Mammary epithelial cell (primary cell): Measurements from ENCODE around the gene MED29.

Source experiments
- EZH2 ChIP-seq: IDR thresholded peaks from 2 replicates; pipeline ENCODE4 v1.6.1; 2012; ENCODE audit warnings: low read length, inconsistent platforms, borderline replicate concordance
- TF ChIP-seq, protein P1 (sequence below), 2 donors: IDR thresholded peaks in 1 of 2; conservative IDR thresholded peaks in 1 of 2; 2 replicates each; pipeline ENCODE4 v1.5.1; 2011 to 2012; ENCODE audit warnings: inconsistent platforms in 2 of 2, low read length in 2 of 2, mild to moderate bottlenecking in 2 of 2, control low read depth in 1 of 2, low read depth in 1 of 2; ENCODE audit not compliant: insufficient read depth in 1 of 2; ENCODE audit errors: extremely low read depth in 1 of 2

DNA sequence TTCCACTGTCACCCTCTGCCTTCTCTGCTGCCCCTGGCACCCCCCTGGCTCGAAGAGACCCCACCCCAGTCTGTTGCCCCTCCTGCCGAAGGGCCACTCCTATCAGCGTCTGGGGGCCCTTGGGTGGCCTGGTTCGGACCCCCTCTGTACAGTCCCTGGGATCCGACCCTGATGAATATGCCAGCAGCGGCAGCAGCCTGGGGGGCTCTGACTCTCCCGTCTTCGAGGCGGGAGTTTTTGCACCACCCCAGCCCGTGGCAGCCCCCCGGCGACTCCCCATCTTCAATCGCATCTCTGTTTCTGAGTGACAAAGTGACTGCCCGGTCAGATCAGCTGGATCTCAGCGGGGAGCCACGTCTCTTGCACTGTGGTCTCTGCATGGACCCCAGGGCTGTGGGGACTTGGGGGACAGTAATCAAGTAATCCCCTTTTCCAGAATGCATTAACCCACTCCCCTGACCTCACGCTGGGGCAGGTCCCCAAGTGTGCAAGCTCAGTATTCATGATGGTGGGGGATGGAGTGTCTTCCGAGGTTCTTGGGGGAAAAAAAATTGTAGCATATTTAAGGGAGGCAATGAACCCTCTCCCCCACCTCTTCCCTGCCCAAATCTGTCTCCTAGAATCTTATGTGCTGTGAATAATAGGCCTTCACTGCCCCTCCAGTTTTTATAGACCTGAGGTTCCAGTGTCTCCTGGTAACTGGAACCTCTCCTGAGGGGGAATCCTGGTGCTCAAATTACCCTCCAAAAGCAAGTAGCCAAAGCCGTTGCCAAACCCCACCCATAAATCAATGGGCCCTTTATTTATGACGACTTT is 17.4 kb downstream of the MED29 start:
- TF ChIP-seq EZH2 = no peak
- TF ChIP-seq, protein P1, sequence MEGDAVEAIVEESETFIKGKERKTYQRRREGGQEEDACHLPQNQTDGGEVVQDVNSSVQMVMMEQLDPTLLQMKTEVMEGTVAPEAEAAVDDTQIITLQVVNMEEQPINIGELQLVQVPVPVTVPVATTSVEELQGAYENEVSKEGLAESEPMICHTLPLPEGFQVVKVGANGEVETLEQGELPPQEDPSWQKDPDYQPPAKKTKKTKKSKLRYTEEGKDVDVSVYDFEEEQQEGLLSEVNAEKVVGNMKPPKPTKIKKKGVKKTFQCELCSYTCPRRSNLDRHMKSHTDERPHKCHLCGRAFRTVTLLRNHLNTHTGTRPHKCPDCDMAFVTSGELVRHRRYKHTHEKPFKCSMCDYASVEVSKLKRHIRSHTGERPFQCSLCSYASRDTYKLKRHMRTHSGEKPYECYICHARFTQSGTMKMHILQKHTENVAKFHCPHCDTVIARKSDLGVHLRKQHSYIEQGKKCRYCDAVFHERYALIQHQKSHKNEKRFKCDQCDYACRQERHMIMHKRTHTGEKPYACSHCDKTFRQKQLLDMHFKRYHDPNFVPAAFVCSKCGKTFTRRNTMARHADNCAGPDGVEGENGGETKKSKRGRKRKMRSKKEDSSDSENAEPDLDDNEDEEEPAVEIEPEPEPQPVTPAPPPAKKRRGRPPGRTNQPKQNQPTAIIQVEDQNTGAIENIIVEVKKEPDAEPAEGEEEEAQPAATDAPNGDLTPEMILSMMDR (conservative IDR thresholded peaks at IDR 0.05 in 1 of 2, IDR thresholded peaks at IDR 0.05 in 1 of 2; ENCODE audit: extremely low read depth in 1 of 2, insufficient read depth in 1 of 2, low read depth in 1 of 2, low read length in 2 of 2) = no peak
